ENCODE results near the gene ZNRF1. TPM values are rescaled to one million over a fixed set of nuclear protein-coding genes. Genes with fewer than 3 reads are reported as not detected.
"Not testable (repeated sequence)": the region's sequence is repeated elsewhere in the genome, so short reads cannot be mapped to it uniquely, and the experiment has no call there.

Gene ZNRF1
- total and polyA plus RNA-seq, 2 of the 4 experiments (the other 2 are of a cell fraction), result 8.2 to 20.7 TPM

- H2AFZ ChIP-seq (replicated peaks; ENCODE audit: low read length, poor library complexity); H3K14ac ChIP-seq (replicated peaks; ENCODE audit: low read depth, low read length); POLR2A ChIA-PET (ENCODE audit: unreplicated experiment); H3K9ac ChIP-seq (ENCODE audit: low read depth, low read length); H2BK120ac ChIP-seq (ENCODE audit: low read depth, low read length); H3K36me3 ChIP-seq (ENCODE audit: control insufficient read depth, insufficient read depth, low read length); H4K5ac ChIP-seq (ENCODE audit: low read depth, low read length); BruUV-seq (replicated peaks); H3K27me3 ChIP-seq (ENCODE audit: control insufficient read depth, insufficient read depth, low read length); dilution Hi-C loops (cut with HindIII; ENCODE audit: low sequenced_read_pairs, unreplicated experiment); H3K23ac ChIP-seq (ENCODE audit: low read depth, low read length); H3K4ac ChIP-seq (ENCODE audit: low read depth, low read length); H2AK9ac ChIP-seq (replicated peaks; ENCODE audit: low read depth, low read length, poor library complexity); H3K4me2 ChIP-seq (ENCODE audit: low read depth, low read length); H3K9me3 ChIP-seq (ENCODE audit: control insufficient read depth, insufficient read depth, low read length); H2BK15ac ChIP-seq (ENCODE audit: low read depth, low read length); H3K4me3 ChIP-seq (ENCODE audit: insufficient read depth, low read depth, low read length); H4K91ac ChIP-seq (ENCODE audit: insufficient read depth, low read depth, low read length); H4K20me1 ChIP-seq (ENCODE audit: insufficient read depth, low read length); H2BK20ac ChIP-seq (ENCODE audit: low read depth, low read length); in situ Hi-C loops (cut with MboI; ENCODE audit: low sequenced_read_pairs); H3K56ac ChIP-seq (ENCODE audit: extremely low read depth, insufficient read depth, low read length): not testable (repeated sequence)
- CTCF ChIA-PET, result interaction anchor here (1.4 to 2.2 kb wide), 2 partner anchors 28 to 85 kb away, joined by 4 to 5 read pairs; no protein-coding TSS in a partner anchor
- ATAC-seq (ENCODE audit: low read depth), result peak; percentile 83
- Histone ChIP-seq H3K4me1 (ENCODE audit: control insufficient read depth, insufficient read depth, low read length) (peaks cover 26% of the 10 kb centered on the region), H3K27ac (ENCODE audit: insufficient read depth, low read length) (peak overlapping the region; percentile 80), H4K8ac (ENCODE audit: low read depth in 2 of 2, low read length in 2 of 2) (peak overlapping the region in 1 of 2 experiments; percentile 57; a peak in 1 of 4 replicates), H2BK5ac (ENCODE audit: low read depth, low read length, poor library complexity, severe bottlenecking) (peak overlapping the region; percentile 90), H3K18ac (ENCODE audit: low read depth, low read length) (peak overlapping the region; percentile 91; the same call in 1 of the 2 replicates), H2AK5ac (ENCODE audit: low read depth, low read length) (peak overlapping the region; percentile 53), H3K79me1 (ENCODE audit: low read depth in 1 of 2, low read length in 2 of 2) (peaks cover 28 to 65% of the 10 kb centered on the region in 2 experiments), H3K9me1 (ENCODE audit: insufficient read depth, low read length) (peaks cover 11% of the 10 kb centered on the region; the same call in 1 of the 2 replicates)
- peak; percentile 98 for DNase-seq
- intact Hi-C loops (cut with micrococcal nuclease), result loop anchor here (2.0 kb wide), 1 partner anchor 28 kb away; the partner anchor contains the start of gene ZNRF1
- peak; percentile 45 for TF ChIP-seq MAFK (IDR thresholded peaks at IDR 0.05; ENCODE audit: low read depth, low read length)
- TF ChIP-seq CEBPB (IDR thresholded peaks at IDR 0.05; ENCODE audit: low read depth, low read length), result peak; percentile 92
- 0 out of 2 replicates have a peak, but pooled peaks have one; percentile 4 for TF ChIP-seq FOS (IDR thresholded peaks at IDR 0.05; ENCODE audit: low read depth, low read length)
- TF ChIP-seq NFE2L2 (IDR thresholded peaks at IDR 0.05; ENCODE audit: low read depth, low read length), result peak; percentile 56; the same call in 1 of the 2 replicates
- TF ChIP-seq BHLHE40 (IDR thresholded peaks at IDR 0.05; ENCODE audit: low read depth, low read length), result peak; percentile 35; the same call in 1 of the 2 replicates
- WGBS, 2 experiments (ENCODE audit: extremely low coverage in 2 of 2, insufficient read length in 1 of 2), result 86% methylated on average over 3 of the region's 10 CpGs; no CpG with 5 or more reads in 1 of the 2 experiments
Measured at GRCh38 chr16:75026239-75026891, 27.5 kb downstream of the ZNRF1 start.
